ENCODE measurements around the gene SLC30A2.
"Not testable (repeated sequence)": the region's sequence is repeated elsewhere in the genome, so short reads cannot be mapped to it uniquely, and the experiment has no call there.

SLC30A2 gene, protein sequence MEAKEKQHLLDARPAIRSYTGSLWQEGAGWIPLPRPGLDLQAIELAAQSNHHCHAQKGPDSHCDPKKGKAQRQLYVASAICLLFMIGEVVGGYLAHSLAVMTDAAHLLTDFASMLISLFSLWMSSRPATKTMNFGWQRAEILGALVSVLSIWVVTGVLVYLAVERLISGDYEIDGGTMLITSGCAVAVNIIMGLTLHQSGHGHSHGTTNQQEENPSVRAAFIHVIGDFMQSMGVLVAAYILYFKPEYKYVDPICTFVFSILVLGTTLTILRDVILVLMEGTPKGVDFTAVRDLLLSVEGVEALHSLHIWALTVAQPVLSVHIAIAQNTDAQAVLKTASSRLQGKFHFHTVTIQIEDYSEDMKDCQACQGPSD

DNA sequence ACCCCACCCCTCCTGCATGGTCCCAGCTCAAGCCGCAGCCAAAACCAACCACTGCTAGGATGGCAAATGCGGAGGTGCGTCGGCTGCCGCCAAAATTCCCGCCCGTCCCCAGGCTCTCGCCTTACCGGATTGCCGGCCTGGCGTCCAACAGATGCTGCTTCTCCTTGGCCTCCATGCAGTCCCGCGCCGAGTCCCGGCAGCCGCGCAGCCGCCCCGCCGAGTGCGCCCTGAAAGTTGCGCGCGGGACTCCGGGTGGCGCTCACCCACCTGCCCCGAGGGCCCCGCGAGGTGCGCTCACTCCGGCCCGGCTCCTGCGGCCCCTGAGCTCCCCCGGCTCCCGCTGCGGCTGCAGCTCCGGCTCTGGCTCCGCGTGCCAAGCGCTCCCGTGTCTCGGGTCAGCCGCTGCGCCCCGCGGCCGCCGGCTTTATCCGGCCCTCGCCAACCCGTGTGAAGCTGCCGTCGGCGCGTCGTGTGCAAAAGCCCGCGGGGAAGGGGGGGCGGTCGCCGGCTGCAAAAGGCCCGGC, at the start of gene SLC30A2:
TSS of gene SLC30A2 (minus strand) at position 397 of the 524 bp plus-strand sequence. CDS start at position 175, 222 bp downstream.
- DNase-seq: no peak

- no peak for DNase-seq
These were observed 48.9 kb upstream of the SLC30A2 start for GRCh38 chr1:26094677-26095383.

DNA sequence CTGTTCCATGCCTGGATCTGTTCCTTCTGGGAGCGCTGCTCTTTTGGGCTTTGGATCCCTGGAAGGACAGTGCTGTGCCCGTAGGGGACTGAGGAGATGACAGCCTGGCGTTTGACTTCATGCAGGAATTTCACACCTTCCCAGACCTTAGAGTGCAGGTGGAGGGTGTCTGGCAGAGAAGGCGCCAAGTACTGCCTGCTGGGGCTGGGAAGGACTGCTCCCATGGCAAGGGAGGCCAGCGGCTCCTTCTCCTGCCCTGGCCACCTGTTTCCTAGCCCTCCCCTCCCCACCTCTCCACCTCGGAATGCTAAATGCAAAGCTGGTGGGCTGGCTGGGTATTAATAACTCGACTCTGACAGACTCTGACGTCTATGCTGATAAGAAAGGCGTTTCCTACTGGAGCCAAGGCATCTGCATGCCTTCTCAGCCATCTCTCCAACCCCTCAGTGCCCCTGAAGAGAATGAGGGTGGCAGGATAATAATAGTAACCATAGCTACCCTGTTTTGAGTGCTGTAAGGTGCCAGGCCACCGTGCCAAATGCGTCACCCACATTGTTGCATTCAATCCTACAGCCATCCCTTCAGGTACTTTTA, 48.3 kb upstream of the SLC30A2 start:
- no peak for DNase-seq

DNA sequence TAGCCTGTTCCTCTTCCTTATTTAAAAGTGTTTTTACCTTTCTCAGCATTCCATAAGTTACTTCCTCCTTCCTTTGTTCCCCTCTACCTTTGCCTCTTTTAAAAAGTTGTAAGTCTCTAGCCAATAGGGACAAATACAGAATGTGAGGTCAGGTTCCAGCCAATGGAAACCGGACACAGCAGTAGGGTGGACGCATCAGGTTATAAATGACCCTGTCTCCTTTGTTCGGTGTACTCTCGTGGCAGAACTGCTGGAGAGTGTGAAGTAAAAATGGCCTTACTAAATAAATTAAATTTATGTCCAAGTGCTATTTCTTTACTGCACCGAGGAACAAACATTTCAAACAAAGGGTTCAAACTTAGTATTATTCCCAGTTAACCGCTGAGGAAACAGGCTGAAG, 47.7 kb upstream of the SLC30A2 start:
- not testable (repeated sequence) for DNase-seq

- DNase-seq: no peak
These were observed 46.5 kb upstream of the SLC30A2 start for GRCh38 chr1:26092422-26092821.

GRCh38 chr1:26090893-26091292, 45.0 kb upstream of the SLC30A2 start:
- DNase-seq: no peak

- no peak for DNase-seq
These were observed 43.2 kb upstream of the SLC30A2 start for GRCh38 chr1:26089125-26089524.

DNA sequence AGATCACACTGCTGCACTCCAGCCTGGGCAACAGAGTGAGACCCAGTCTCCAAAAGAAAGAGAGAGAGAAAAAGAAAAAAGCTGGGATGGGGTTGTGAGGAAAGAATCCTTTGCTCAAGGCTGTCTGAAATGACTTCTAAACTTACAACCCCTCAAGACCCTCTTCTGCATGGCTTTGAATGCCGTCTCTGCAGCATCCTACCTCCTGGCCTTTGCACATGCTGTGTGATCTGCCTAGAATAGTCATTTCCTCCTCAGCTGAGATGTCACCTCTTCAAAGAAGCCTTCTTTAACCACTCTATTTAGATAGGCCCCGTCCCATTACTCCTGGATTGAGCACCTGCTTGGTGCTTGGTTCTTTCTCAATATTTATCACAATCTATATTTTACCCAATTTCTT, 38.9 kb upstream of the SLC30A2 start:
- DNase-seq: no peak

DNA sequence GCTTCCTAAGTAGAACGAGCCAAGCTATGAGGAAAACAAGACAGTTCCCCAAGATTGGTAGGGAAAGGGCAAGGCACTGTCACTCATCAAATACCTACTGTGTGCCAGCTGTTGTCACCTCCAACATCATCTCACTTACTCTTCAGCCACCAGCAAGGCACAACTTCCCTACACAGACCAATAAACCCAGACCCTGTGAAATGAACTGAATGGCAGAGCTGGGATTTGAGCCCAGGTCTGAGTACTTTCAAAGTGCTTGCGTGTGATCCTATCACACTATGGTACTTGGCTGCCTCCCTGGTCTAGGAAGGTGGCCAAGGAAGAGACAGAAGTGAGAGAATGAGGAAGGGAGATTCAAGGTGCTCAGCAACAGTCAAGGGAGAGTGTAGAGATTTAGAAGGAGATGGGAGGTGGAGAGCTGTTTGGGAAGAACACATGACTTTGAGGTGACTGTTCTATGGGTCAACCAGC, 38.2 kb upstream of the SLC30A2 start:
- no peak for DNase-seq

DNA sequence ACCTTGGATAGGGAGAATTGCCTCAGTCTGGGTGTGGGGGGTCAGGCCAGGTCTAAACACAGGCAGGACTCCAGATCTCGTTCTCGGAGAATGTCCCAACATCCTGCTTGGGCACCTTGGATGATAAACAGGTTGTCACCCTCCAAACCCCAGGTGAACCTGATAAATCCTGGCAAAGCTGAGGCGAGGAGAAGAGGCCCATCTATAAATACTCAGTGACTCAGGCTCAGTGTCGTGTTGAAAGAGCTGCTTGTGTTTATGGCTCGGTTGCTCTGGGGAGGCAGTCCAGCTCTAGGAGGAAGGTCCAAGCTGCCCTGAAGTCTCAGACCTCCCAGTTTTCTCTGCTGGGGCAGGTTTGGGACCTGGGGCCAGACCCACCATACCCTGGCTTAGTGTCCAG, 37.3 kb upstream of the SLC30A2 start:
- DNase-seq: no peak

DNA sequence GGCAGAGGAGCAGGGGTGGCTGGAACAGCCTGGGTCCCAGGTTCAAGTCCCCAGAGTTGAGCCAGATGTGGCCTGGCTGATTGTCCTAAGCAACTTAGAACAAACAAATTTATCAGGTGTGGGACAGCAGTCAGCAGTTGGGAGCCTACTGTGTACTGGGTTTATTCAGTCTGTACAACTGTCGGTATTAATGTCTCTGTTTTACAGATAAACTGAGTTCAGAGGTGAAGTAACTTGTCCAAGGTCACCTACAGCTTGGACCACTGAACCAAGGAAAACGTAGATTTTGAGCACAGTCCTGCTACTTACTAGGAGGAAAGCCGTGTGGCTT, 36.1 kb upstream of the SLC30A2 start:
- DNase-seq: no peak

GRCh38 chr1:26081267-26082019, 35.5 kb upstream of the SLC30A2 start:
- DNase-seq: peak; percentile 52

- DNase-seq: no peak
These were observed 34.3 kb upstream of the SLC30A2 start for GRCh38 chr1:26079960-26080814.

GRCh38 chr1:26079178-26079563, 33.3 kb upstream of the SLC30A2 start:
- DNase-seq: no peak

DNA sequence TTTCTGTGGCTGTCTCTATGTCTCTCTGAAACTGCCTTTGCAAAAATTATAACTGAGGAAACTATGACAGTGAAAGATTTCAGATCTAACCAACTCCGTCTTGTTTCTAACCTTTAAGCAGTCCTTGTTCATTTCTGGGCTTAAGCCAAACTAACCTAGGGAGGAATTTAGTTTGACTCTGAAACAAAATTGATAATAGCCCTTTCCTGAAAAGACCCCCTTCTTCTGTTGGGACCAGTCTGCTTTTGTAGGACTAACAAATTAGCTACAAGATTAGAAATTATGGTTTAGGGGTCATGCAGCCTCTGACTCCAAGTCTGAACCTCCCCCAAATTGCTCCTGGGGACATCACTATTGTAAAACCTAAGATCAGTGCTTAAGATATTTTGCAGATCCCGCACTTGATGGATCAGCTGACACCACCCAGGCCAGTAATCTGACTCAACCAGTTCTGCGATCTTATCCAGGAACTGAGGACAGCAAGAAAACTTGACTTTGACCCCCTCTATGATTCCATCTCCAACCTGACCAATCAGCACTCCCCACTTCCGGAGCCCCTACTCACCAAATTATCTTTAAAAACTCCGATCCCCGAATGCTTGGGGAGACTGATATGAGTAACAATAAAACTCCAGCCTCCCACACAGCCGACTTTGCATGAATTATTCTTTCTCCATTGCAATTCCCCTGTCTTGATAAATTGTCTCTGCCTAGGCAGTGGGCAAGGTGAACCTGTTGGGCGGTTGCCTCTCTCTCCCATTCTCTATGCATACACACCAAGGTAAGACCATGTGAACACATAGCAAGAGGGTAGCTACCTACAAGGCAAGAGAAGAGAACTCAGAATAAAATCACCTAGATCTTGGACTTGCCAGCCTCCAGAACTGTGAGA, 32.6 kb upstream of the SLC30A2 start:
- DNase-seq: peak; percentile 23

GRCh38 chr1:26077524-26077923, 31.6 kb upstream of the SLC30A2 start:
- no peak for DNase-seq

GRCh38 chr1:26075421-26076144, 29.7 kb upstream of the SLC30A2 start:
- DNase-seq: no peak

- no peak for DNase-seq
These were observed 26.4 kb upstream of the SLC30A2 start for GRCh38 chr1:26072305-26072704.

- DNase-seq: no peak
These were observed 25.0 kb upstream of the SLC30A2 start for GRCh38 chr1:26070963-26071342.

DNA sequence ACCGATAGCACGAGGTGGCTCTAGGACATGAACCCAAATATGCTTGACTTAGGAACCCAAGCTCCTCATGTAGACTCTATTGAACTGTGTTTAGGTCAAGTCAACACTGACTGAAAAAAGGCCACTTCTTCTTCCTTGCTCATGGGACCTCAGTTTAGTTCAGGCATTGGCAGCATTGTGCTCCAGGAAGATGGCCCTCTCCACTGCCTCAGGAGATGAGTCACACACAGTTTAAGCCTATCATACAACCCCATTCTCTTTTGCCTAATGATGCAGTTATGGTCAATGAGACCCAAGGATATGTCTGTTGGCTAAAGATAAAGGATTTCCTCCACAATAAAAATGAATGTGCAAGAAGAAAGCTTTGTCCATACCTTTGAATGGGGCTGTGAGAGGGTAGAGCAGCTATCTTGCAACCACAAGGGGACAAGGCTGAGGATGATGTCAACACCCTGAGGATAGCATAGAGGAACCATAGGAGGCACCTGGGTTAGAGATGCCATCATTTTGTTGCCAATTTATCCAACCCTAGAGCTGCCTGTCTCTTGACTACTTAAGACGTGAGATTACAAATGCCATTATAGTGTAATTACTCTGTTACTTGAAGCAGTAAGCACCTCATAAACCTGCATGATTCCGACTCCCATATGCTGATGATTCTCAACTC, 24.5 kb upstream of the SLC30A2 start:
- peak; percentile 97 for DNase-seq

Data from hematopoietic multipotent progenitor cell treated with erythropoietin and hydrocortisone succinate and interleukin-3 and kit ligand, for 6 days (in vitro differentiated cells).